ENCODE data around the gene RAD51B. TPM values are rescaled to one million over a fixed set of nuclear protein-coding genes. Genes with fewer than 3 reads are reported as not detected.

Gene RAD51B
- total and polyA plus RNA-seq, 2 of the 13 experiments (the other 11 are each of a cell fraction or from before 2014, with no cell fraction given) = 7.0 to 9.5 TPM

DNA sequence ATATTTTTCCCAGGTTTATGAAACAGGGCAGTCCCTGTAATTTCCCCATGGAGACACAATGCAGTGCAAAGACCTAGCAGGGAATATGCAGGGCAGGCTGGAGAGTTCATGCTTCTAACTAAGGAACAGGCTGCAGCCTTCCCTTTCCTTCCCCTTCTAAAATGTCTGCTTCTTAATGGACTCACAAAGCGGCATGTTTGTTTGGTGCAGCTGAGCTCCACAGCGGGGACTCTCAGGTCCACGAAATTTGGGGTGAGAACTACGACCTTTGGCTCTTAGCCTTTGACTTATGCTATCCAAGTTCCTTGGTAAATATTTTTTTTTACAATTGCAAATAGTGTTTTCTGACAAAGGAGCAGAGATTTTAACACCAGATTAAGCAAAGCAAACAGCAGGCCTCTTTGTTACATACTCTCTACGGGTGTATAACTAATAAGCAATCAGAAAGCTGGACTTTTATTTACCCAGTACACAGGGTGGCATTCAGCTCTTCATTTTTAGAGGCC is 649.7 kb downstream of the RAD51B start (continued):
- TF ChIP-seq ZNF280D (CRISPR knock-in tag; IDR thresholded peaks at IDR 0.05) (no peak), FOXP1 (IDR thresholded peaks at IDR 0.05) (no peak), FOXP1 (CRISPR knock-in tag; IDR thresholded peaks at IDR 0.05) (peak; percentile 94), ZNF331 (CRISPR knock-in tag; IDR thresholded peaks at IDR 0.05) (peak; percentile 34; the same call in 1 of the 2 replicates), ZNF33B (CRISPR knock-in tag; IDR thresholded peaks at IDR 0.05) (no peak), ZNF570 (CRISPR knock-in tag; IDR thresholded peaks at IDR 0.05; ENCODE audit: borderline replicate concordance) (no peak), ZNF883 (CRISPR knock-in tag; IDR thresholded peaks at IDR 0.05; ENCODE audit: not compliant biosample characterization) (no peak), GPBP1L1 (CRISPR knock-in tag; IDR thresholded peaks at IDR 0.05) (no peak), ZNF670 (CRISPR knock-in tag; IDR thresholded peaks at IDR 0.05; ENCODE audit: borderline replicate concordance) (no peak), ZMYM4 (CRISPR knock-in tag; IDR thresholded peaks at IDR 0.05) (no peak), RFX1 (IDR thresholded peaks at IDR 0.05) (no peak), REXO4 (CRISPR knock-in tag; IDR thresholded peaks at IDR 0.05; ENCODE audit: borderline replicate concordance) (no peak), ZNF549 (CRISPR knock-in tag; IDR thresholded peaks at IDR 0.05) (no peak), HMG20A (CRISPR knock-in tag; IDR thresholded peaks at IDR 0.05; ENCODE audit: borderline replicate concordance) (peak; percentile 99), SALL2 (CRISPR knock-in tag; IDR thresholded peaks at IDR 0.05) (no peak), TGIF2 (CRISPR knock-in tag; IDR thresholded peaks at IDR 0.05) (no peak), MIER3 (CRISPR knock-in tag; IDR thresholded peaks at IDR 0.05; ENCODE audit: borderline replicate concordance) (peak; percentile 42; the same call in 1 of the 2 replicates), ARNT2 (CRISPR knock-in tag; IDR thresholded peaks at IDR 0.05; ENCODE audit: low read depth) (no peak), ZNF337 (CRISPR knock-in tag; IDR thresholded peaks at IDR 0.05; ENCODE audit: borderline replicate concordance, low read depth) (no peak), ZNF143 (CRISPR knock-in tag; IDR thresholded peaks at IDR 0.05) (no peak), ZNF10 (CRISPR knock-in tag; IDR thresholded peaks at IDR 0.05; ENCODE audit: borderline replicate concordance, low read depth) (no peak), ZNF776 (CRISPR knock-in tag; IDR thresholded peaks at IDR 0.05) (no peak), ZNF703 (CRISPR knock-in tag; IDR thresholded peaks at IDR 0.05; ENCODE audit: borderline replicate concordance) (0 out of 2 replicates have a peak, but pooled peaks have one; percentile 70), MTERF4 (CRISPR knock-in tag; IDR thresholded peaks at IDR 0.05) (no peak), ZNF317 (CRISPR knock-in tag; IDR thresholded peaks at IDR 0.05) (no peak), ZNF367 (CRISPR knock-in tag; IDR thresholded peaks at IDR 0.05; ENCODE audit: borderline replicate concordance) (no peak)
- TF ChIP-seq, protein P1, sequence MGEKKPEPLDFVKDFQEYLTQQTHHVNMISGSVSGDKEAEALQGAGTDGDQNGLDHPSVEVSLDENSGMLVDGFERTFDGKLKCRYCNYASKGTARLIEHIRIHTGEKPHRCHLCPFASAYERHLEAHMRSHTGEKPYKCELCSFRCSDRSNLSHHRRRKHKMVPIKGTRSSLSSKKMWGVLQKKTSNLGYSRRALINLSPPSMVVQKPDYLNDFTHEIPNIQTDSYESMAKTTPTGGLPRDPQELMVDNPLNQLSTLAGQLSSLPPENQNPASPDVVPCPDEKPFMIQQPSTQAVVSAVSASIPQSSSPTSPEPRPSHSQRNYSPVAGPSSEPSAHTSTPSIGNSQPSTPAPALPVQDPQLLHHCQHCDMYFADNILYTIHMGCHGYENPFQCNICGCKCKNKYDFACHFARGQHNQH (CRISPR knock-in tag; IDR thresholded peaks at IDR 0.05) = peak; percentile 26; the same call in 1 of the 2 replicates

All from HepG2 (cell line).